SK-N-MC (cell line): ENCODE results near the gene TMEM184C.

Source experiments
- DNase-seq: peaks from one replicate; pipeline ENCODE4 v3.0.0-alpha.2; 2011; ENCODE audit warnings: low read depth, low spot score
- H3K27ac ChIP-seq: fragments of 200-600 bp; sonication (generic); 2 replicates; pipeline ENCODE4 v1.5.1; 2016; ENCODE audit warnings: mixed run types
- H3K36me3 ChIP-seq: fragments of 200-600 bp; sonication (generic); 2 replicates; pipeline ENCODE4 v1.6.1; 2017; ENCODE audit warnings: antibody characterized with exemption, low read length, mixed read lengths; ENCODE audit not compliant: insufficient read depth
- H3K4me3 ChIP-seq: fragments of 200-600 bp; sonication (generic); 2 replicates; pipeline ENCODE4 v1.5.1; 2016
- H3K9ac ChIP-seq: fragments of 200-600 bp; sonication (generic); 2 replicates; pipeline ENCODE4 v1.8.0; 2017; ENCODE audit warnings: mixed run types, mixed read lengths; ENCODE audit not compliant: insufficient read length
- H3K9me3 ChIP-seq: fragments of 200-600 bp; sonication (generic); 2 replicates; pipeline ENCODE4 v1.6.1; 2017; ENCODE audit warnings: low read depth, mild to moderate bottlenecking, antibody characterized with exemption, low read length, moderate library complexity, mixed read lengths
- EZH2 ChIP-seq: fragments of 200-600 bp; sonication (generic); IDR thresholded peaks from one replicate; pipeline ENCODE4 v1.6.1; 2017; ENCODE audit warnings: antibody characterized with exemption
- FOXP2 ChIP-seq: optimal IDR thresholded peaks from 2 replicates; pipeline ENCODE3; 2011; ENCODE audit warnings: mild to moderate bottlenecking, moderate library complexity; ENCODE audit not compliant: insufficient read depth; ENCODE audit errors: extremely low read length, control extremely low read depth
- POLR2AphosphoS5 ChIP-seq: IDR thresholded peaks from 2 replicates; pipeline ENCODE4 v1.6.1; 2012; ENCODE audit warnings: mild to moderate bottlenecking, low read depth, low read length, borderline replicate concordance

Gene TMEM184C

DNA sequence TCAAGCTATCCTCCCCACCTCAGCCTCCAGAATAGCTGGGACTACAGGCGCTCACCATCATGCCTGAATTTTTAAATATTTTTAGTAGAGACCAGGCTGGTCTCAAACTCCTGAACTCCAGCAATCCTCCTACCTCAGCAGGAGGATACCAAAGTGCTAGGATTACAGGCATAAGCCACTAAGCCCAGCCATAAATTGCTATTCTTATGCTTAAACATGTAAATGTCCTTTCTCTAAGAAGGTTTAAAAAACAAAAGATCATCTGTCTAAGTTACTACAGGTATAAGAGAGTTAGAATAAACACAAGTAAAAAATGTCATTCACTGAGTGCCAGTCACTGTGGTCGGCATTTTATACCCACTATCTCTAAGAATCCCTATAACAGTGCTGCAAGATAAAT lies 38.4 kb downstream of the TMEM184C start:
- no peak for DNase-seq
- no peak overlapping the region for H3K4me3 ChIP-seq
- no peak overlapping the region for H3K27ac ChIP-seq
- TF ChIP-seq EZH2 (no peak), POLR2AphosphoS5 (no peak), FOXP2 (no peak)
- H3K9ac ChIP-seq, result no peak overlapping the region
- H3K9me3 ChIP-seq, result no peaks in the 10 kb centered on the region
- peaks cover 26% of the 10 kb centered on the region for H3K36me3 ChIP-seq

DNA sequence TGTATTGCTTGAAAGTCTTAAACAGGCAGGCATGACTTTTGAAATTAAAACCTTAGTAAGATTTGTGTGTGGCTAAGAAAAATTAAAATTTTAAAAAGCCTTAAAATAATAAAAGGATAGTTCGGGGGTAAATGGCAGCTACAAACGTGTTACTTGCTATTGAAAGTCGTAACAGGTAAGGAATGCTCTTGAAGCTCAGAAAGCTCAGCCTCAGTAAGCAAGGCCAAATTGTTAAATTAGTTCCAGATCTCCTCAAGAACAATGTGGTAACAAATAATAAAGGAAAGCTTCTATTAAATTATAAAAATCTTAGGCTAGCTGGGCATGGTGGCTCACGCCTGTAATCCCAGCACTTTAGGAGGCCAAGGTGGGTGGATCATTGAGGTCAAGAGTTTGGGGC lies 41.3 kb downstream of the TMEM184C start:
- TF ChIP-seq FOXP2, result no peak
- TF ChIP-seq POLR2AphosphoS5, result no peak
- TF ChIP-seq EZH2, result no peak
- no peak for DNase-seq
- H3K9me3 ChIP-seq, result no peaks in the 10 kb centered on the region
- peaks cover 37% of the 10 kb centered on the region for H3K36me3 ChIP-seq
- H3K4me3 ChIP-seq, result no peak overlapping the region
- H3K9ac ChIP-seq, result no peak overlapping the region
- no peak overlapping the region for H3K27ac ChIP-seq

DNA sequence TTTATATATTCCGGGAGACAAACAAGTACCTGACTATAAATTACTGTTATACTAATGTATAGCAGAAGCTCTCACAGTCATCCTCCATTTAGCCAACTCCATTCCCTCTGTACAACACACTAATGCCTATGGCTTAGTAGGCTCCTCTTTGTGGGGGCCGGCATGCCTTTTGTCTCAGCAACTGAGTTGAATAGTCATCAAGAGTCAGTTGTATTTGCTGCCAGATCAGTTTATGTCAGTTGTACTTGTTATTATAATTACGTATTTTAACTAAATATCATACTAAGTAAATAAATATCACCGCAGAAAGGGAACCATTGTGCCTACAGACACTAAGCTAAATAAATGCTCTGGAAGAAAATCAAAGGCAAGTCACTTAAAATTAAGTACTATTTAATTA lies 56.9 kb downstream of the TMEM184C start:
- no peak for TF ChIP-seq FOXP2
- no peak for TF ChIP-seq POLR2AphosphoS5
- TF ChIP-seq EZH2, result no peak
- no peaks in the 10 kb centered on the region for H3K9me3 ChIP-seq
- no peak overlapping the region for H3K4me3 ChIP-seq
- H3K36me3 ChIP-seq, result peaks cover 32% of the 10 kb centered on the region
- H3K9ac ChIP-seq, result no peak overlapping the region
- DNase-seq, result no peak
- H3K27ac ChIP-seq, result no peak overlapping the region

GRCh38 chr4:147674496-147674895 lies 57.3 kb downstream of the TMEM184C start:
- Histone ChIP-seq H3K9ac (no peak overlapping the region), H3K36me3 (peaks cover 36% of the 10 kb centered on the region)

DNA sequence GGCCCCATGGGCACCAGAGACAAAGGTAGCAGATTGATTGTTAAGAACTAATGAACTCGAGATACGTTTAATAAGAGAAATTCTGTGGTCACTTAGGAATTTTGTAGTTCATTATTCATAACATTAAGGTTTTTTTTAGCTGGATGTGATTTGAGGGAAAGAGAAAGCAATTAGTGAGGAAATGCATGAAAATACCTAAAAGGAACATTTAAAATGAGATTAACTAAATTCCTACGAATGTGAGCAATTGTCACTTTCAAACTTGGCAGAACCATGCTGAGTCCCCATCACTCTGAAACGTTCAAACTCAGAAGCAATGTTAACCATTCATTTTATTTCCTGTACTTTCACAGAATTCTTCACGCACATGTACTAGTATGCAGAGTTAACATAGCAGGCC lies 60.9 kb downstream of the TMEM184C start:
- Histone ChIP-seq H3K4me3 (no peak overlapping the region), H3K27ac (0 out of 2 replicates have a peak overlapping the region, but pooled peaks have one; percentile 1), H3K9me3 (no peaks in the 10 kb centered on the region), H3K9ac (no peak overlapping the region), H3K36me3 (peaks cover 23% of the 10 kb centered on the region)
- no peak for DNase-seq
- TF ChIP-seq POLR2AphosphoS5, result no peak
- no peak for TF ChIP-seq EZH2
- no peak for TF ChIP-seq FOXP2

More at GRCh38 chr4:147674496-147674895, 57.3 kb downstream of the TMEM184C start:
- H3K9me3 ChIP-seq, result no peaks in the 10 kb centered on the region
- H3K27ac ChIP-seq, result no peak overlapping the region
- DNase-seq, result no peak
- H3K4me3 ChIP-seq, result no peak overlapping the region
- TF ChIP-seq EZH2 (no peak), POLR2AphosphoS5 (no peak), FOXP2 (no peak)

GRCh38 chr4:147678796-147679549 lies 61.8 kb downstream of the TMEM184C start:
- Histone ChIP-seq H3K4me3 (no peak overlapping the region), H3K9ac (no peak overlapping the region), H3K27ac (no peak overlapping the region), H3K36me3 (peaks cover 18% of the 10 kb centered on the region; the same call in 1 of the 2 replicates), H3K9me3 (no peaks in the 10 kb centered on the region)
- TF ChIP-seq FOXP2, result no peak
- no peak for TF ChIP-seq EZH2
- TF ChIP-seq POLR2AphosphoS5, result no peak
- DNase-seq, result no peak

DNA sequence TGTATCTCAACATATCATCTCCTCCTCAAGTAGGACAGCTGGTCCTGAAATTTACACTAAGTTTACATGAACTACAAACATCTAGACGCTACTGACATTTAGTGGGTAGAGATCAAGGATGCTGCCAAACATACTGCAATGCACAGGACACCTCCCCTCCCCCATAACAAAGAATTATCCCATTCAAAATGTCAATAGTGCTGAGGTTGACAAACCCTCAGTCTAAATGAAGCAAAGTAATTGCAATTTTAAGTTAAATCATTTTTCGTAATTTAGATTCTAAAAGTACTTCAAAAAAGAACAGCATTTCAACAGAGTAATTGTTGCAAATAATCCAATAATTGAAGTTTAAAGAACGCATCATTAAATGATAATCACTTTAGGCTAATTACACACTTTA lies 65.6 kb downstream of the TMEM184C start:
- Histone ChIP-seq H3K9me3 (no peaks in the 10 kb centered on the region), H3K4me3 (peak overlapping the region; percentile 91), H3K27ac (no peak overlapping the region), H3K9ac (peak overlapping the region; percentile 92), H3K36me3 (peaks cover 15% of the 10 kb centered on the region; the same call in 1 of the 2 replicates)
- no peak for TF ChIP-seq FOXP2
- no peak for TF ChIP-seq POLR2AphosphoS5
- no peak for TF ChIP-seq EZH2
- DNase-seq, result no peak

DNA sequence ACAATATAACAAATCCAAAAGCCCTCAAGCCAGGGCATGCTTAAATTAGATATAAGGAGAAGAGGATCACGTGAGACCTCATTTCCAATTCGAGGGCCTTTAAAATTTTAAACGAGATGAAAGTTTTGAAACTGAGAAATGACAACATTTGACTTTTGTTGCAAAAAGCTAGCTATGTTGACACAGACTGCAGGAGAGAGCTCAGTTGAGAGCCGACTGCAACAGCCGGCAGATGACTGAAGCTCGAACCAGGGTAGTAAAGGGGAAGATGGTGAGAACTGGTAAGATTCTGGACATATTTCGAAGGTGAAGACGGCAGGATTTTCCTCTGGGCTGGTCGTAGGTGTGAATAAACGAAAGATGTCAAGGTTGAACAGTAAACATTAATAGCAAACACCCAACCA lies 66.0 kb downstream of the TMEM184C start:
- no peak for DNase-seq
- TF ChIP-seq POLR2AphosphoS5 (no peak), EZH2 (no peak), FOXP2 (no peak)
- H3K27ac ChIP-seq, result no peak overlapping the region

More for the DNA sequence above, 66.0 kb downstream of the TMEM184C start:
- H3K4me3 ChIP-seq, result peak overlapping the region; percentile 91
- H3K9me3 ChIP-seq, result no peaks in the 10 kb centered on the region
- H3K36me3 ChIP-seq, result peaks cover 15% of the 10 kb centered on the region; the same call in 1 of the 2 replicates
- H3K9ac ChIP-seq, result peak overlapping the region; percentile 92
